Measurements from ENCODE around the gene MISP. TPM values are rescaled to one million over a fixed set of nuclear protein-coding genes. Genes with fewer than 3 reads are reported as not detected.

The MISP gene
- total and polyA plus RNA-seq, 2 of the 4 experiments (the other 2 are of a cell fraction) = not detected

DNA sequence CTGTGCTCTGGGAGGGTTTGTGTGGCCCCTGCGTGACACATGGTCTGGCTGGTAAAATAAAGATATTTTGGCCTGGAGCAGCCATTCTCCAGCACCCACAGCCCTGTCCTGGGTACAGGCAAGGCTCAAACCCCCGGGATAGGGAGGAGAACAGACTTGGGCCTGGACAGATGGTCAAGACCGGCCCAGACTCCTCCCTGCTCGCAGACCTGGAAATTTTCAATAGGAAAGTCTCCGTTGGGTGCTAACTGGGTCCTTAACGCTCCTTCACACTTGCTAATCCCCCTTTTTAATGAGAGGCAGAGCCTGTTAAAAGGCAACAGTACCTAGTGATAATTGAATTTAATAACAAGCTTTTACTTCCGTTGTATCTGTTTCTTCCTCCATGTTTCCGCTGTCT lies 39.7 kb upstream of the MISP start:
- BruUV-seq (replicated peaks) = no TSS peak
- Histone ChIP-seq H2AK9ac (replicated peaks; ENCODE audit: low read depth, low read length, poor library complexity) (no peak overlapping the region), H3K56ac (ENCODE audit: extremely low read depth, insufficient read depth, low read length) (no peak overlapping the region), H4K20me1 (ENCODE audit: insufficient read depth, low read length) (no peaks in the 10 kb centered on the region; the same call in none of the 2 replicates), H4K91ac (ENCODE audit: insufficient read depth, low read depth, low read length) (no peak overlapping the region), H3K27me3 (ENCODE audit: control insufficient read depth, insufficient read depth, low read length) (no peaks in the 10 kb centered on the region), H4K8ac (ENCODE audit: low read depth in 2 of 2, low read length in 2 of 2) (no peak overlapping the region), H3K4me3 (ENCODE audit: insufficient read depth, low read depth, low read length) (no peak overlapping the region), H3K27ac (ENCODE audit: insufficient read depth, low read length) (no peak overlapping the region), H3K4ac (ENCODE audit: low read depth, low read length) (no peak overlapping the region), H2BK120ac (ENCODE audit: low read depth, low read length) (no peak overlapping the region), H3K23ac (ENCODE audit: low read depth, low read length) (no peak overlapping the region), H2AK5ac (ENCODE audit: low read depth, low read length) (no peak overlapping the region), H3K4me1 (ENCODE audit: control insufficient read depth, insufficient read depth, low read length) (peaks cover 8% of the 10 kb centered on the region; the same call in 1 of the 2 replicates), H3K36me3 (ENCODE audit: control insufficient read depth, insufficient read depth, low read length) (peaks cover 5% of the 10 kb centered on the region; the same call in 1 of the 2 replicates), H3K79me1 (ENCODE audit: low read depth in 1 of 2, low read length in 2 of 2) (no peaks in the 10 kb centered on the region), H2BK15ac (ENCODE audit: low read depth, low read length) (no peak overlapping the region), H2BK5ac (ENCODE audit: low read depth, low read length, poor library complexity, severe bottlenecking) (no peak overlapping the region), H3K9ac (ENCODE audit: low read depth, low read length) (no peak overlapping the region), H3K4me2 (ENCODE audit: low read depth, low read length) (no peak overlapping the region), H2BK20ac (ENCODE audit: low read depth, low read length) (no peak overlapping the region), H4K5ac (ENCODE audit: low read depth, low read length) (no peak overlapping the region), H3K9me1 (ENCODE audit: insufficient read depth, low read length) (no peaks in the 10 kb centered on the region), H3K9me3 (ENCODE audit: control insufficient read depth, insufficient read depth, low read length) (peaks cover 7% of the 10 kb centered on the region), H3K18ac (ENCODE audit: low read depth, low read length) (no peak overlapping the region), H2AFZ (replicated peaks; ENCODE audit: low read length, poor library complexity) (no peak overlapping the region), H3K14ac (replicated peaks; ENCODE audit: low read depth, low read length) (no peak overlapping the region)
- in situ Hi-C loops (cut with MboI; ENCODE audit: low sequenced_read_pairs) (no loop called here), intact Hi-C loops (cut with micrococcal nuclease) (no loop called here), dilution Hi-C loops (cut with HindIII; ENCODE audit: low sequenced_read_pairs, unreplicated experiment) (no loop called here)
- CTCF ChIA-PET = no interaction called here
- ATAC-seq (ENCODE audit: low read depth) = no peak
- WGBS, 2 experiments (ENCODE audit: extremely low coverage in 2 of 2, insufficient read length in 1 of 2) = no CpG with 5 or more reads among the region's 8 CpGs
- no peak for DNase-seq
- POLR2A ChIA-PET (ENCODE audit: unreplicated experiment) = no interaction called here
- TF ChIP-seq SMC3 (IDR thresholded peaks at IDR 0.05; ENCODE audit: low read depth, low read length) = no peak
- TF ChIP-seq, protein P1, sequence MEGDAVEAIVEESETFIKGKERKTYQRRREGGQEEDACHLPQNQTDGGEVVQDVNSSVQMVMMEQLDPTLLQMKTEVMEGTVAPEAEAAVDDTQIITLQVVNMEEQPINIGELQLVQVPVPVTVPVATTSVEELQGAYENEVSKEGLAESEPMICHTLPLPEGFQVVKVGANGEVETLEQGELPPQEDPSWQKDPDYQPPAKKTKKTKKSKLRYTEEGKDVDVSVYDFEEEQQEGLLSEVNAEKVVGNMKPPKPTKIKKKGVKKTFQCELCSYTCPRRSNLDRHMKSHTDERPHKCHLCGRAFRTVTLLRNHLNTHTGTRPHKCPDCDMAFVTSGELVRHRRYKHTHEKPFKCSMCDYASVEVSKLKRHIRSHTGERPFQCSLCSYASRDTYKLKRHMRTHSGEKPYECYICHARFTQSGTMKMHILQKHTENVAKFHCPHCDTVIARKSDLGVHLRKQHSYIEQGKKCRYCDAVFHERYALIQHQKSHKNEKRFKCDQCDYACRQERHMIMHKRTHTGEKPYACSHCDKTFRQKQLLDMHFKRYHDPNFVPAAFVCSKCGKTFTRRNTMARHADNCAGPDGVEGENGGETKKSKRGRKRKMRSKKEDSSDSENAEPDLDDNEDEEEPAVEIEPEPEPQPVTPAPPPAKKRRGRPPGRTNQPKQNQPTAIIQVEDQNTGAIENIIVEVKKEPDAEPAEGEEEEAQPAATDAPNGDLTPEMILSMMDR (conservative IDR thresholded peaks at IDR 0.05; ENCODE audit: low read depth, low read length) = no peak
- TF ChIP-seq MAZ (IDR thresholded peaks at IDR 0.05; ENCODE audit: borderline replicate concordance, low read depth, low read length) = no peak
- TF ChIP-seq, protein P2, sequence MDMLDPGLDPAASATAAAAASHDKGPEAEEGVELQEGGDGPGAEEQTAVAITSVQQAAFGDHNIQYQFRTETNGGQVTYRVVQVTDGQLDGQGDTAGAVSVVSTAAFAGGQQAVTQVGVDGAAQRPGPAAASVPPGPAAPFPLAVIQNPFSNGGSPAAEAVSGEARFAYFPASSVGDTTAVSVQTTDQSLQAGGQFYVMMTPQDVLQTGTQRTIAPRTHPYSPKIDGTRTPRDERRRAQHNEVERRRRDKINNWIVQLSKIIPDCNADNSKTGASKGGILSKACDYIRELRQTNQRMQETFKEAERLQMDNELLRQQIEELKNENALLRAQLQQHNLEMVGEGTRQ (IDR thresholded peaks at IDR 0.05; ENCODE audit: low read depth, low read length) = no peak
- TF ChIP-seq BHLHE40 (IDR thresholded peaks at IDR 0.05; ENCODE audit: low read depth, low read length) = no peak
- no peak for TF ChIP-seq MXI1 (IDR thresholded peaks at IDR 0.05; ENCODE audit: borderline replicate concordance, low read depth, low read length)
- TF ChIP-seq RCOR1 (IDR thresholded peaks at IDR 0.05; ENCODE audit: insufficient replicate concordance, low read length) = no peak
- no peak for TF ChIP-seq FOS (IDR thresholded peaks at IDR 0.05; ENCODE audit: low read depth, low read length)
- no peak for TF ChIP-seq CEBPB (IDR thresholded peaks at IDR 0.05; ENCODE audit: low read depth, low read length)
- no peak for TF ChIP-seq POLR2A (IDR thresholded peaks at IDR 0.05; ENCODE audit: low read depth, low read length)
- TF ChIP-seq RFX5 (IDR thresholded peaks at IDR 0.05; ENCODE audit: low read depth, low read length) = no peak
- no peak for TF ChIP-seq NFE2L2 (IDR thresholded peaks at IDR 0.05; ENCODE audit: low read depth, low read length)
- no peak for TF ChIP-seq CHD1 (IDR thresholded peaks at IDR 0.05; ENCODE audit: low read depth, low read length)
- TF ChIP-seq ELK1 (IDR thresholded peaks at IDR 0.05; ENCODE audit: borderline replicate concordance, low read depth, low read length) = no peak
- TF ChIP-seq RAD21 (IDR thresholded peaks at IDR 0.05; ENCODE audit: low read length) = no peak
- no peak for TF ChIP-seq MAFK (IDR thresholded peaks at IDR 0.05; ENCODE audit: low read depth, low read length)
